Hematopoietic multipotent progenitor cell treated with erythropoietin and hydrocortisone succinate and interleukin-3 and kit ligand, for 17 days (in vitro differentiated cells): ENCODE results near the gene MDGA2.

Experiments used
- DNase-seq: peaks from one replicate; pipeline ENCODE4 v3.0.0-alpha.2; 2015; ENCODE audit warnings: low spot score

The MDGA2 gene

DNA sequence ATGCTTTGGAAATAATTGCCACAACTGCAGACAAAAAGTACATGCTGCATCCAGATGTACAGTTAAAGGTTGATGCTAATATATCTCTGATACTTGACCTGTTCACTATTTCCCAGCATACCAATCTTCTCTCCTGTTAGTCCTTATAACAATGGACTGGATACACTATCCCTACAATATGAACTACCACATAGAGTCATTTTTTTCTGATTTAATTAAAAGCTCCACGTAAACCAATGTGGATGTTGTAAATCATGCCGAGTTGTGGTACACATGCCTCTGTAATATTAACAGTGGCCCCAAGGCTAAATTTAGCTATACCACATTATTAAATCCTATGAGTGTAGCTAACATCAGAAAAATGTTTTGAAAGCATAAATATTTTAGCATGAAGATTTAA, 554.8 kb downstream of the MDGA2 start:
- no peak for DNase-seq

DNA sequence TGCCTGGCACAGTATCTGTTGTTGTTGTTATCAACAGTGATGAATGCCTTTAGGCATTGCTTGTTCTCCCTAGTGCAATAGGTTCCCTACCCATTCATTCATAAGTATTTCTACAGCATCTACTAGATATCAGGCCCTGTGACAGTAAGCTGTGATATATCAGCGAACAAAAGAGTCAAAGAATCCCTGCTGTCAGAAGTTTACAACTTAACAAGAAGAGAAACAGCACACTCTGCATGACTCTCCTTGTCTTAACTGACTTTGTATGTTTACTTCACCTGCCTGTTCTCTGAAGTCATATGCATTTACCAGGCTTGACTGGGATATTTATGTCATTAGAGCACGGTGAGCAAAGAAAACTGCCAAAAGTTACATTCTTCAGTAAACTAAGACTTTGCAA, 571.6 kb downstream of the MDGA2 start:
- no peak for DNase-seq

DNA sequence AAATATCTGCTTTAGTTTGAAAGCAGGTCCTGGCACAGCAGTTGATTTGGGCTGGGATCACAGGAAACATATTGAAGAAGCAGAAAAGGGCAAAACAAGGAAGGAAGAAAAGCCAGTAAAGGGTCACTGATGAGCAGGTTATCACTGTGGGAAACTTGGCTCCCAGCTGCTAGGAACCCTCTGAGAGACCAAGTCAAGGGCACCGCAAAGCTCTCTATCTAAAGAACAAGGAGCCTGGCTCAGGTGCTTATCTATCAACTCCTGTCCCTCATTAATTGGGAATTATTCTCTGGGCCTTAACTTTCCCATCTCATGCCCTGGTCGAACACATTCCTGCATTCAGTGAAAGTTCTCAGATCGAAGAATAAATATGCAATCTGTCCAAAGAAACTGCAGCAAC, 572.9 kb downstream of the MDGA2 start:
- DNase-seq = no peak

DNA sequence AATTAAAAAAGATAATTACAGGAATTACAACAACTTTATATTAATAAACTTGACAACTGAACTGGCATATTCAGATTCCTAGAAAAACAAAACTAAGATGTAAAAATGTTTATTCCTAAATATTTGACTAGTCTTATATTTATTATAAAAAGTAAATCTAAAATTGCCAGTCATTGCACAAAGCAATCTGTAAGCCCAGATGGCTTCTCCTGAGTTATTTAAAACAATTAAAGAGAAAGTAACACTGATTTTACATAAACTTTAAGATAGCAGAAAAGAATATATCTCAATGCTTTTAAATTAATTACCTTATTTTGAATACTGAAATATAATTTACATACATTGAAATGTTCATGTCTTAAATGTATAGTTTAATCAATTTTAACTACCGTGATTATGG, 589.7 kb downstream of the MDGA2 start:
- DNase-seq = no peak

DNA sequence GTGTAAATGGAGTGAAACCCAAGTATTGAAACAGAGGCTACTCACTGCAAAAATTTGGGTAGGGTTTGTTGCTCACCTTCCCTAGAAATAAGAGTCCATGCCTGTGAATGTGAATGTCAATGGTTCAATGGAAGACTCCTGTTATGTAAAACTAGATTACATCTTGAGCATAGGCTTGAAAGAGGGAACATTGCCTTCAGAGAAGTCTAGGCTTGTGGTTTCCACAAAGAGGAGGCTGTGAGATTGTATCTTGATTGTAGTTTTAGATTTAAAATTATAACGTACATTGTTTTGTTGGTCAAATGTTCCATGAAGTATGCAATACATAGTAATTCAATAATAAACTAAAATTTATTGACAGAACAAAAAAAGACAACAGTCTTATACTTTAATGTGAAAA, 610.1 kb downstream of the MDGA2 start:
- no peak for DNase-seq

DNA sequence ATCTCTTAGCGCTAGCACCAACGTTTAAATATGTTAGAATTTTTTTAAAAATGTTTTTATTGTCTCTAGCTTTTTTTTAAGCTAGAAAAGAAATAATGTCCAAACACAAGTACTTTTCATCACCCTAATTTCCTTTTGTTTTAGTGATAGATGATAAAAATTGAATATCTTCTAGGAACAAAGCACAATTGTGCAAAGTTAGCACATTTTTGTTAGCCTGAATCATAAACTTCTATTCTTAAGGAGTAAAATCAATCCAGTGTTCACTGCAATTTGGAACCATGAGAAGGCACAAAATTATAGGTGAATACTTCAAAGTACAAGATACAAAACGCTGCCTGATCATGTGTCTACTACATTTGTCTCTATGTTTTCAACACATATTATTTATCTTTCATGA, 615.4 kb downstream of the MDGA2 start:
- no peak for DNase-seq

DNA sequence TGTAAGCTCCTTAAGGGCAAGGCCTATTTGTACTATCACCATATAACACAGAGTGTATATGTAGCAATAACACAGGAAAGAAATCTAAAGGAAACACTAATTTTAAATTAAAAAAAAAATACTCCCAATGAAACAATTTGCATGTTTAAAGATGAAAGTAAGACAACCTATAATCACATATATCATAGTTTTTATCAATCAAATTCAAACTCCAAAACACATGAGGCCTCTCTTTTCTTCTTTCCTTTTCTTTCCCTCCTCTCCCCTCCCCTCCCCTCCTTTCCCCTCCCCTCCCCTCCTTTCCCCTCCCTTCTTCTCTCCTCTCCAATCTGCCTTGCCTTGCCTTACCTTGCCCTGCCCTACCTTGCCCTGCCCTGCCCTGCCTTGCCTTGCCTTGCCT, 618.0 kb downstream of the MDGA2 start:
- DNase-seq = no peak

DNA sequence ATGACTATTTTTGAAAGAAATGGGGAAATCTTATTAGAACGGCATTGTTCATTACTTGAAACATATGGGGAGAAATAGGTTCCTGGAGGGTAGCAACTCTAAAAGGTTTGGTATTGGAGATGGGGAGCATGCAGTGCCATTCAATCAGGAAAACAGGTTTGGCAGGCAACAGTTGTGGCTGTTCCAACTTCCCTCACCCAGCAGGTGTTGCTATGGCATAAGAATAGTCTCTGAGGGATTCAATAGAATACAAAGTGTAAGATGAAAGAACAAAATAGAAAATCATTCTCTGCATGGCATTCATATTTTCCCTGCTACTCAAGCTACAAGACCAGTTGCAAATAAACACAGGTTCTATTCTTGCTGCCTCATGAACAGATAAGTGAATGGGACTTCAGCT, 630.6 kb downstream of the MDGA2 start:
- DNase-seq = no peak

DNA sequence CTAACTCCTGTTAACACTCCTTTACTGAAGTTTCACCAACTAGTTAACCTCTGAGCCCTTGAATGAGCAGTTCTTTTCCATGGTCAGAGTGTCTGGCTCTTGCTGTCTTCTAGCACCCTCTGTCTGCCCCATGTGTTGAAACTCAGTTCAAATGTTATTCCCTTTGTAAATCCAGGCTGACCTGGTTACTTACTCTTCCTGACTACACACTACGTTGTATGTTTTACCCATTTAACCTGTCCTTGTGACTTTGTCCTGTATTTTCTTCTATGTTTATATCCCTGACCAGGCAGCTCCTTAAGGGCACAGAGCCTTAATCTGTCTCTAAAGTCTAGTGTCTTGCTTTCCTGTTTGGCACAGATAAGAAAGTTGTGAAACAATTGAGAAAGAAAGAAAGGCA, 634.9 kb downstream of the MDGA2 start:
- peak; percentile 4 for DNase-seq

DNA sequence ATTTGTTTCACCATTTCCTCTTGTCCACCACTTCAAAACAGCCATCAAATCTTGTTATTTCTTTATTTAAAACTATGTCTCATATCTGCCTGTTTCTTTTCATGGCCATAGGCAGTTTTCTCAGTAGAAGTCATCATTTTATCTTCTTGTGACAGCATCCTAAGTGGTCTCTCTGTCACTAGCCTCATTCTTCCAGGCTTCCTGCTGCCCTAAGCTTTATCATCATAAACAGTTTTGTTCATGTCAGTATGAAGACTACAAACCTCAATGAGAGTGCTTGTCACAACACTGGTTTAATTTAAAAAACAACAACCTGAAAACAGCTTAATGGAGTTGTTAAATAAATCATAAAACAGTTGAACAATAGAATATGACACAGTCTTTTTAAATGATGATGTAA, 636.1 kb downstream of the MDGA2 start:
- no peak for DNase-seq

DNA sequence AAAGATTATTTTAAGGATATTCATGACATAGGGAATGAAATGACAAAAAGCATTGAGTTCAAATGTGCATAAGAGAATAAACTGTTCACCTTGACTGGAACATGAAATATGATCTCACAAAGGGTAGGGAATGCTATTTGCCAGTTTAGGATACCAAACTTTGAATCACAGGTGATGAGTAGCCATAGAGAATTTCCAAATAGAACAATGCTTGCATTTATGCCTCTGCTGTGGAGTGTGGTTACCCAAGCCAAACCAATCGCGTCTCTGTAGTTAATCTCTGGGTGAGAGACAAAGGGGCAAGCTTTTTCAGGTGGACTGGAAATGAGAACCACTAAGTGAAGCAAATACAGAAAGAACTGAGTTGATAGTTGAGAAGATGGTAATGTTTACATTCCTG, 652.7 kb downstream of the MDGA2 start:
- no peak for DNase-seq

DNA sequence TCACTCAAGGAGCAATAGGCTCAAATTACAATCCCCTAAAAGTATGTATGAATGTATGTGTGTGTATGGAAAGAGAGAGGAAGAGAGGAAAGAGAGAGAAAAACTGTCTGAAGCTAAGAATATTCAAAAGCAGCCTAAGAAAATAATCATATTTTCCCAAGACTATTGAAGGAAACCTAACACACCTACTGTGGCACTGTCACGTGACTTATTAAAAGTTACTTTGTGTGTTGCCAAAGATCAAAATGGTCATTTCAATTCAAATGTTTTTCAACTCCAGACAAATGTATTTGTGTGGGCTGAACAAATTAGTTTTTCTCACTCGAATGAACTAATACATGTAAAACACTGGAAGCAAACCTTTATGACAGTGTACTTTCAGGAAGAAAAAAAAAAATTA, 654.9 kb downstream of the MDGA2 start:
- DNase-seq = no peak

DNA sequence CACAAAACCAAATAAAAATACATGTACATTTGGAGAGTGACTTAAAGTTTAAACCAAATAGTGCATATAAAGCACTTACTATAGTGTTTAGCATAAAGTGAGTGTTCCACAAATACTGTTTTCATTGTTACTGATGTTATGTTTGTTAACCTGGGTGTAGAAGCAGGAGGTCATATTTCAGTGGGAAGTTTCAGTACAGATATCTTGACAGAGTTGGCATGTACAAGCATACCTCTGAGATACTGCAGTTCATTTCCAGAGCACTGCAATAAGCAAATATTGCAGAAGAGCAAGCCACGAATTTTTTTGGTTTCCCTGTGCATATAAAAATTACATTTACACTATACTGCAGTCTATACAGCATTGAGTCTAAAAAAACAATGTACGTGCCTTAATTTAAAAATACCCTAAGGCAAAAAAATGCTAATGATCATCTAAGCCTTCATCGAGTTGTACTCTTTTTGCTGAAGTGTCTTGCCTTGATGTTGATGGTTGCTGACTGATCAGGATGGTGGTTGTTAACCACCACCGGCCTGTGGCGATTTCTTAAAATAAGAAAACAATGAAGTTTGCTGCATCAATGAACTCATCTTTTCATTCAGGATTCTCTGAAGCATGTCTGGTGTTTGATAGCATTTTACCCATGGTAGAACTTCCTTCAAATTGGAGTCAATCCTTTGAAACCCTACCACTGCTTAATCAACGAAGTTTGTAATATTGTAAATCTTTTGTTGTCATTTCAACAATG, 662.7 kb downstream of the MDGA2 start:
- no peak for DNase-seq

DNA sequence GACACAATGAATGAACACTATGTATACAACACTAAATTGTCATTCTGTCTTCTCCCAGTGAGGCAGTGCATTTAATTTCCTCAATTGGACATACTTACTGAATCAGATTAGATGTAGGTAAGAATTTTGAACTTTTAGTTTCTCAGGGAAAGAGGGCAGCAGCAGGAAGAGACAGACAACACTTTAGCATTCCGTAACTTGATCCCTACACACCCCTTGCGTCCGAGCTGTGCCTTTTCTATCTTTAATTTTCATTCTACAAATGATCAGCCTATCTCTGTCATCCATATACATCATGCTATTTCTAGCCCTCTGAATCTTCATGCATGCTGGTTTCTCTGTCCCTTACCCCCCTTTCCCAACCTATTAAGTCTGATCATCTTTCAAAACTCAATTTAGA, 665.8 kb downstream of the MDGA2 start:
- DNase-seq = no peak

DNA sequence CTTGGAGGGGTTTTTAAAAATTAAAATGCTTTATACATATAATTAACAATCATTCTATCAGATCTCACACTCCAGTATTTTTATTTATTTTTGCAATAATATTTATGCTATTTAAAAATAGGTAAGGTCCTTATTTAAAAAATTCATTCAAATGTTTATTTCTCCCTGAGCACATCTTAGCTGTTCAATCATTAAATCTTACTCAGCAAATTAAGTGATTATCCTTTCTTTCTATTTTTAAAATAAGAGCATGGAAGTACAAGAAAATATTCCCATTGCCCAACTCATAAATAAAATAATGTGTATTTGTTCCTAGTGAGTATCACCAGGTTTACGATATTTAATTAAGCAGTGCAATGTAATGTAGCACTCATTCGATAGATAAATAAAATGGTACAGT, 666.7 kb downstream of the MDGA2 start:
- no peak for DNase-seq

DNA sequence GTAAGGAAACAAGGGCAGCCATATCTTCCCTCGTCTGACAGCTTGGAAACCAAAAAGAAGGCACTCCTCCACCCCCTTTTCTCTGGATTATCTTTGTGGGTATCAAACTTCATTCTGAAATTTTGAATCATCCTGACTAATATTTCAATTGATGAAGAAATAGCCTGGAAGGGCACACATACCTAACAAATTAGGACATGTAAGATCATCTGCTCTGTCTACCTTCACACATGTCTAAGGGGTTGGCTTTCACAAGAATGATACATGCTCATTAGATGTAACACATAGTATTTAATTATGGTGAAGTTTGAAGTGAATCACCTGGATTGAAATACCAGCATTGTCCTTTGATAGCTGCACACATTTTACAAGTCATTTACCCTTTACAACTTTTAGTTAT, 675.7 kb downstream of the MDGA2 start:
- no peak for DNase-seq

DNA sequence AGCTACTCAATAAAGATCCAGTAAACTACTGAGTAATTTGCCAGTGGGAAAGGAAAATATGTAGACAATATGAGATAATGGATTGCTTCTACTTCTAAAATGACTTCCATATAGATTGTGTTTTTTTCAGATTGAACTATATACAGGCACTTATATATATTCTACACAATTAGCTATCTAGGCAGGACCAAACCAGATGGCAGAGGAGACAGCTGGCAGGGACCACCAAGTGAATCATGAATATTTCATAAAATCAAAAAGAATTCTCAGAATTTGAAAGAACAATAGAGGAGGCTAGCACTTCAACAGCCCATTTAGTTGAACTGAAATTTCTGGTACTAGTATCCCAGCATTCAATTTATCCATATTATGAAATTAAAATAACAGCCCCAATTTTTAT, 685.8 kb downstream of the MDGA2 start:
- DNase-seq = no peak

DNA sequence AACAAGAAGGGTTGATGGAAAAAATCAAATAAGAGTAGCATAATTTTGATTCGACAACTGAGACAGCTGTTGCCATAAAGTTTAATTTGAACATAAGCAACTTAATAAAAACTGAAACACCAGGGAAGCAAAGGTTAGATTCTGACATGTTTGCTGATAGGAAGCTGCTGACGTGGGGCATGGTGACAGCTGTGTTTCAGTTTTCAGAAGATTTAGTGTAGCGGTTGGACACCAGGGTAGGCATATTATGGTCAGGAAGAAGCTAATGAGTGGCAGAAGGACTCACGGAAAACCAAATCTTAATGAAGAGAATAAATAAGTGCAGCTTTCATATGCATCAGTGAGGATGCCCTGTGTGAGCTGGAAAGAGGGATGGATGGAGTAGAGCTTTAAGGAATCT, 687.1 kb downstream of the MDGA2 start:
- DNase-seq = no peak

DNA sequence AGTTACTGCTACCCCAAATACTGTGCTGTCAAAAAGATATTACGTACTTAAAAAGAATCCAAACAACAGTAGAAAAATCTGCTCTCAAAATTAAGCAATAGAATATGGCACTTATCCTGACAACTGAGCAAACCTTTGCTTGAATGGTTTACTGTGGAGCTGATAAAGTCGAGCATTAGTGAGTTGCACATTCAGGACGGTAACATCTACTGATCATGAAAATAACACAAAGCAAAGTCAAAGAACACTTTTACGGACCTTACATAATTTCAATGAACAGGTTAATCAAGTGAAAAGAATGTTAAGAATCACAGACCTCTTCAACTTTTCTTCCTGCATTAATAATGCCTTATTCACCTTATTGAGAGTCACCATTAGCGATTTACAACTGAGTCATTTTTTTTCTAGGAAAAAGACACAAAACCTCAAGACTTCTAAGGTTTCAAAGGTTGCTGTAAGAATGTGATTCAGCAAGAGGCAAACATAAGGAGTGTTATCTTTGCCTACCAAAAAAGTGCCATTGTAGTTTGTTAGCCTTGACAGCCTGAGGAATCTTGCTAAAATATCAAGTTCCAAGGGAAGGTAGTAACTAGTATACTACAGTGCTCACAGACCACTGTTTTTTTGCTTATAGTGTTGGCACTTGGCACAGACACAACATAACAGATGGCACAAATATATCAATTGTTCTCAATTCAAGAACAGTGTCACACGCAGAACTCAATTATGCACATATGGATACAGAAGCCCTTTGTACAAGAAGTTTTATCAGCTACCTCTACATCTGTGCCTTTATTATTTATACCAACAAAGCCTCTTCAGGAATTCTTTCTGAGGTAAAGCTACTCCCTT, 689.6 kb downstream of the MDGA2 start:
- DNase-seq = no peak

DNA sequence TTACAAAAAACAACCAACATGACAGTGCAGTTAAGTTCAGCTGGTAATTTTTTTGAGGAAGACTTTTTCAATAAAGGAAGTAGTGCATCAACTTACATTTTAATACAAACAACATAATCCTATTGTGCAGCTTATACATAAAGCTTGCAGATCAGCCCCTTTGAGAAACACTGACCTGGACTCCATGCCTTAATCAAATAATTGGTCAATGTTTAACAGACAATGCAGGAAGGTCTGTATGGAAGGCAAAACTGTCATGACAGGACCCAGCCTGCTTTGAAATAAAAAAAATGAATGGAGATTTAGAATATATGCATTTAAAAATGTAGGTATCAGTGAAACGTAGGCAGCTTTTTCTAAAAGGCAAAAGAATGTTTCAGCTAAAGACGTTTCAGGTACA, 702.1 kb downstream of the MDGA2 start:
- DNase-seq = no peak

DNA sequence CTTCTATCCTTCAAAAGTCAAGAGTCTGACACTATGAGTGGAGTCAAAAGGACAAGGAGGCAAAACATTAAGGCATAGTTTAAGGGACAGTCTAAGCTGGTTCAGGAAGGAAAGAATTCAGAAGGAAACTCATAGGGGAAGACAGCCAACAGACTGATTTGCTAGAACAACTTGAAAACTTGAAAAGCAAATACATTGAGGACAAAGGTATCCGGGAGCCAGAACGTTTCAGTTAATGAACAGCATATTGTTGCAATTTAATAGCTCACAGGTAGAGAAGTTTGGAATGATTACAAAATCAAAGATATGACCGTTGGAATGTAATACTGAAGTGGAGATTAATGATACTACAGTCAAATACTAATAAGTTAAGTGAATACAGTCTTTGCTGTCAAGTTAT, 711.0 kb downstream of the MDGA2 start:
- DNase-seq = no peak

DNA sequence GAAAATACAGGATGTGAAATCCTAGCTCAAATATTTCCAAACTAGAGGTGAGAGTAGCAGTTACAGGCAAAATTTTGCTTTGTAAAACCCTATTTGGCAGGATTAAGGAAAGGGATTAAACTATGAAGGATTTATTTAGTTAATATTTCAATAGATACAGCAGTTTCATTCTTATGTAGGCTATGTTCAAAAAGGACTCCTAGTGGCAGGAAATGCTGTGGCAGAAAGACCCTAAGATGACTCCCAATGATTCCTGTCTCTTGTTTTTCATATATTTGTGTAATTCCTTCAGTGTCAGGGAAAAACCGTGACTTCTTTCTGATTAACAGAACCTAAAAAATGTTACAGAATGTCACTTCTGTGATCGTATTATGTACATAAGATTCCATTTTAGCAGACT, 724.3 kb downstream of the MDGA2 start:
- DNase-seq = no peak

DNA sequence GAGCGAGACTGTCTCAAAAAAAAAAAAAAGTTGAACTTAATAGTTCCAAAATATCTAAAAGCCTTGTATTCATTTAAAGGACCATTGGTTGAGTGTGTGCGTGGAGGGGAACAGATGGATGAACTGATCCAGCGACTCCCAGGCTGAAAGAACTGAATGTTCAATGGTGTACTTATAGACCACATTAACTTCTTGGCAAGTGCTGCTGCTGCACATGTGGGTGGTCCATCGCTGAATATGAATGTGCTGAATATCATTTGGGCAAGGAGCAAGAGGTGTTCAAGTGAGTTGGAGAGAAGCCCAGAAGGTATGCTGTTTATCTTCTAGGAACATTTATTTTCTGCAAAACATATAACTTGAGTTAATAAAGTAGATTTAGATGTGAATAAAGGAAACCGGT, 734.8 kb downstream of the MDGA2 start:
- no peak for DNase-seq

DNA sequence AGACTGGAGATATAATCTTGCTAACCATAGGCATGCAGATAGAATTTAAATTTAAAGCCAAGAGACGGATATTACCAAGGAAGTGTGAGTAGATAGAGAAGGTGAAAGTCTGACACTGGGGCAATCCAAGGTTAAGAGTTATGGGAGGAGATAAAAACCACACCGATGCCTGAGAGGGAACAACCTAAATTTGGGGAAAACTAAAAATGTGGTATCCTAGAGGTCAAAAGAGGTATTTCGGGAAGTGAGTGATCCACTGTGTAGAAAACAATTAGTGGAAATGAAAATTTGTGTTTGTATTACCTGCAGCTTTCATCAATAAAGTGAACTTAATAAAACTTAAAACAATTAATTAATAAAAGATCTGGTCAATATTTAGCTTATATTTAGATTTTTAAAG, 754.9 kb downstream of the MDGA2 start:
- no peak for DNase-seq
